K562 (cell line): ENCODE data around the gene MMGT1. TPM values are rescaled to one million over a fixed set of nuclear protein-coding genes. Genes with fewer than 3 reads are reported as not detected.
"Not testable (repeated sequence)": the region's sequence is repeated elsewhere in the genome, so short reads cannot be mapped to it uniquely, and the experiment has no call there.

Experiments used
- ATAC-seq: fragments of 200-7000 bp; cut with Tn5 transposase; 3 replicates; pipeline ENCODE4 v1.9.1; 2020; ENCODE audit warnings: moderate library complexity
- BruUV-seq: library from RNA; stranded (reverse); fragments of 400-500 nt; replicated peaks from 2 replicates; lab custom pipeline; 2021; lab: Mats Ljungman, UMichigan
- CTCF ChIA-PET: fragments of 300-600 bp; formaldehyde crosslinking; extraction: SDS; loops from one replicate; lab custom pipeline; 2021; ENCODE audit warnings: low intra/inter-chr PET ratio; lab: Yijun Ruan, JAX
- POLR2A ChIA-PET: fragments of 300-600, 350-650 bp; sonication (Branson Sonifier 250); formaldehyde crosslinking; extraction: SDS; loops from one replicate; lab custom pipeline; 2021; ENCODE audit warnings: antibody characterized with exemption, inconsistent platforms; lab: Yijun Ruan, JAX
- DNase-seq, 4 experiments: peaks; one replicate each; pipeline versions ENCODE4 v3.0.0 to v3.0.0-alpha.2; 2011 to 2018; ENCODE audit warnings: low spot score in 3 of 4, mixed read lengths in 3 of 4; ENCODE audit errors: extremely low read depth in 1 of 4
- FAIRE-seq: peaks from 2 replicates; lab custom pipeline; 2011; peaks lifted over from hg19 to GRCh38; lab: Jason Lieb, UNC
- H2AFZ ChIP-seq: 2 replicates; pipeline ENCODE4 v1.6.0; 2011; ENCODE audit warnings: low read depth, low read length, control low read depth, inconsistent platforms
- H3K27ac ChIP-seq: fragments of 200-600 bp; 3 replicates; pipeline ENCODE4 v1.8.0; 2011; ENCODE audit warnings: low read depth, mild to moderate bottlenecking, control low read depth, inconsistent platforms, low read length, moderate library complexity, mixed read lengths; ENCODE audit errors: extremely low read depth
- H3K27me3 ChIP-seq, 2 experiments: fragments of 300-600 bp in 1 of 2; 2 replicates in 1 of 2; 3 replicates in 1 of 2; pipeline versions ENCODE4 v1.6.0 to v1.8.0; 2011; ENCODE audit warnings: inconsistent platforms in 2 of 2, low read length in 2 of 2, mild to moderate bottlenecking in 1 of 2, mixed read lengths in 1 of 2, moderate library complexity in 1 of 2; ENCODE audit not compliant: control insufficient read depth in 2 of 2, insufficient read depth in 2 of 2
- H3K36me3 ChIP-seq: fragments of 300-600 bp; 3 replicates; pipeline ENCODE4 v1.8.0; 2011; ENCODE audit warnings: mild to moderate bottlenecking, low read length, inconsistent platforms; ENCODE audit not compliant: control insufficient read depth, insufficient read depth
- H3K4me1 ChIP-seq, 2 experiments: fragments of 200-600 bp in 1 of 2; replicated peaks in 1 of 2; 2 replicates in 1 of 2; 3 replicates in 1 of 2; pipeline versions ENCODE4 v1.5.1 to v1.8.0; 2011; ENCODE audit warnings: inconsistent platforms in 2 of 2, low read length in 2 of 2, mild to moderate bottlenecking in 1 of 2, mixed read lengths in 1 of 2, moderate library complexity in 1 of 2; ENCODE audit not compliant: control insufficient read depth in 2 of 2, insufficient read depth in 2 of 2
- H3K4me2 ChIP-seq: 2 replicates; pipeline ENCODE4 v1.6.1; 2011; ENCODE audit warnings: low read length, control low read depth, inconsistent platforms, mixed read lengths; ENCODE audit not compliant: insufficient read depth
- H3K4me3 ChIP-seq: fragments of 200-600 bp; sonication (generic), shearing (Covaris generic); 2 replicates; pipeline ENCODE4 v1.5.1; 2016; ENCODE audit warnings: control low read depth, inconsistent platforms
- H3K79me2 ChIP-seq: fragments of 200-600 bp; 3 replicates; pipeline ENCODE4 v1.8.0; 2011; ENCODE audit warnings: low read length, inconsistent platforms; ENCODE audit not compliant: control insufficient read depth, insufficient read depth
- H3K9ac ChIP-seq, 2 experiments: 2 replicates each; pipeline versions ENCODE4 v1.6.0 to v1.6.1; 2011; ENCODE audit warnings: low read depth in 2 of 2, low read length in 2 of 2, control low read depth in 1 of 2, inconsistent platforms in 1 of 2, mild to moderate bottlenecking in 1 of 2, mixed read lengths in 1 of 2; ENCODE audit not compliant: insufficient read depth in 1 of 2
- H3K9me1 ChIP-seq: one replicate; pipeline ENCODE4 v1.6.0; 2011; ENCODE audit warnings: inconsistent platforms, mild to moderate bottlenecking, low read length, moderate library complexity; ENCODE audit not compliant: control insufficient read depth, insufficient read depth
- H3K9me3 ChIP-seq: replicated peaks from 2 replicates; pipeline ENCODE4 v1.5.1; 2011; ENCODE audit warnings: low read depth, low read length, inconsistent platforms; ENCODE audit not compliant: control insufficient read depth, insufficient read depth
- H4K20me1 ChIP-seq: replicated peaks from 2 replicates; pipeline ENCODE4 v1.6.1; 2011; ENCODE audit warnings: low read length, inconsistent platforms, mixed read lengths; ENCODE audit not compliant: control insufficient read depth, insufficient read depth
- CEBPZ ChIP-seq: fragments of 150-350 bp; IDR thresholded peaks from 2 replicates; pipeline ENCODE4 v1.6.1; 2014; ENCODE audit warnings: low read depth, mild to moderate bottlenecking, low read length, borderline replicate concordance
- KDM4B ChIP-seq, 2 experiments: fragments of 450-650 bp in 1 of 2; sonication (generic) in 1 of 2; IDR thresholded peaks; 2 replicates each; pipeline ENCODE4 v1.6.1; 2016 to 2017; ENCODE audit warnings: borderline replicate concordance in 2 of 2, antibody characterized with exemption in 1 of 2, low read depth in 1 of 2, mild to moderate bottlenecking in 1 of 2
- RAD21 ChIP-seq, 2 experiments: fragments of 250-450 bp in 1 of 2; fragments of 450-650 bp in 1 of 2; sonication (Bioruptor Pico) in 1 of 2; formaldehyde crosslinking in 1 of 2; IDR thresholded peaks in 1 of 2; conservative IDR thresholded peaks in 1 of 2; 2 replicates each; pipeline versions ENCODE4 v1.4.0 to v1.8.0; 2020 to 2022; ENCODE audit warnings: mild to moderate bottlenecking in 2 of 2, moderate library complexity in 1 of 2
- SRSF1 ChIP-seq: fragments of 200-400 bp; formaldehyde crosslinking; IDR thresholded peaks from 2 replicates; pipeline ENCODE4 v1.6.1; 2017; ENCODE audit warnings: mild to moderate bottlenecking, low read depth, low read length, moderate library complexity
- ZBTB11 ChIP-seq, 3 experiments: fragments of 200-800 bp in 1 of 3; fragments of 250-450 bp in 1 of 3; fragments of 450-650 bp in 1 of 3; sonication (Bioruptor Pico) in 1 of 3; sonication (Bioruptor generic) in 1 of 3; formaldehyde crosslinking in 1 of 3; IDR thresholded peaks; 2 replicates each; pipeline versions ENCODE4 v1.6.1 to v1.8.0; 2016 to 2022; ENCODE audit warnings: mild to moderate bottlenecking in 2 of 3, missing genetic modification characterization in 2 of 3, missing compliant biosample characterization in 1 of 3, moderate library complexity in 1 of 3
- WGBS: fragments of 100-300 bp; shearing (Covaris generic); methylation state at CpG from one replicate; pipeline ENCODE4 v1.1.6; 2016; ENCODE audit warnings: low coverage, mixed read lengths; ENCODE audit not compliant: insufficient coverage; ENCODE audit errors: missing lambda C conversion rate; 5-methylcytosine and 5-hydroxymethylcytosine counted together
- in situ Hi-C: fragments of 300-500 bp; cut with MboI; formaldehyde crosslinking; loops from 4 replicates; pipeline ENCODE4 v1.15.0; 2018; ENCODE audit warnings: inconsistent platforms, mixed read lengths
- intact Hi-C: fragments of 100-400 bp; cut with micrococcal nuclease; formaldehyde crosslinking; loops from 2 replicates; pipeline ENCODE4 v1.14.2; 2022
- polyA plus RNA-seq, 8 experiments: library from polyadenylated mRNA; depleted of rRNA in 4 of 8; stranded (reverse) in 5 of 8; unstranded in 3 of 8; fragments of >200 nt; fragmentation: Nextera tagmentation in 2 of 8; fragmentation: Illumina TruSeq in 1 of 8; extraction: Ambion mirVana in 2 of 8; extraction: Trizol in 1 of 8; gene quantifications; 2 replicates each; pipeline versions ENCODE4 v1.2.1 to v1.2.3, GENCODE V29; 2011 to 2014; ENCODE audit warnings: inconsistent platforms in 1 of 8, missing spikeins in 1 of 8
- total RNA-seq, 7 experiments: library from RNA; depleted of rRNA in 6 of 7; stranded (reverse); fragments of >200 nt in 6 of 7; fragmentation: Illumina TruSeq in 2 of 7; extraction: Trizol in 2 of 7; gene quantifications; 2 replicates each; pipeline versions ENCODE4 v1.2.1 to v1.2.3, GENCODE V29; 2011 to 2021; ENCODE audit warnings: low replicate concordance in 1 of 7

MMGT1 gene
- total and polyA plus RNA-seq, 9 of the 15 experiments (the other 6 are each of a cell fraction or from before 2014, with no cell fraction given): 11.3 to 25.4 (median 22.5) TPM

GRCh38 chrX:135923353-135923752, 50.4 kb downstream of the MMGT1 start (continued):
- TF ChIP-seq ZBTB11 (CRISPR knock-in tag; IDR thresholded peaks at IDR 0.05) (no peak), CEBPZ (no peak), RAD21 (CRISPR knock-in tag; conservative IDR thresholded peaks at IDR 0.05 in 1 of 2, IDR thresholded peaks at IDR 0.05 in 1 of 2) (peak in 1 of 2 experiments; percentile 32; a peak in 1 of 4 replicates), KDM4B (IDR thresholded peaks at IDR 0.05; ENCODE audit: borderline replicate concordance in 2 of 2, low read depth in 1 of 2) (no peak), SRSF1 (no peak)

GRCh38 chrX:135920516-135920915, 53.3 kb downstream of the MMGT1 start:
- H3K9me1 ChIP-seq, H3K4me3 ChIP-seq, H3K9ac ChIP-seq, in situ Hi-C loops, intact Hi-C loops, FAIRE-seq, DNase-seq, H4K20me1 ChIP-seq, H3K9me3 ChIP-seq, H3K79me2 ChIP-seq, CTCF ChIA-PET, H3K27me3 ChIP-seq, H2AFZ ChIP-seq, H3K4me1 ChIP-seq, ATAC-seq, H3K4me2 ChIP-seq, H3K36me3 ChIP-seq, BruUV-seq, H3K27ac ChIP-seq: not testable (repeated sequence)
- POLR2A ChIA-PET: interaction anchor here (1.7 kb wide), 1 partner anchor 13 kb away, joined by 7 read pairs; no protein-coding TSS in a partner anchor
- WGBS: 0% methylated on average over 1 of the region's 1 CpG
